HG02763 (cell line): ENCODE measurements around the gene COL4A2.

ENCODE experiments used
- ATAC-seq: cut with Tn5 transposase; IDR thresholded peaks from one replicate; pipeline ENCODE4 v1.9.1; 2021; ENCODE audit warnings: mild to moderate bottlenecking, moderate library complexity; ENCODE audit not compliant: unreplicated experiment

Gene COL4A2

DNA sequence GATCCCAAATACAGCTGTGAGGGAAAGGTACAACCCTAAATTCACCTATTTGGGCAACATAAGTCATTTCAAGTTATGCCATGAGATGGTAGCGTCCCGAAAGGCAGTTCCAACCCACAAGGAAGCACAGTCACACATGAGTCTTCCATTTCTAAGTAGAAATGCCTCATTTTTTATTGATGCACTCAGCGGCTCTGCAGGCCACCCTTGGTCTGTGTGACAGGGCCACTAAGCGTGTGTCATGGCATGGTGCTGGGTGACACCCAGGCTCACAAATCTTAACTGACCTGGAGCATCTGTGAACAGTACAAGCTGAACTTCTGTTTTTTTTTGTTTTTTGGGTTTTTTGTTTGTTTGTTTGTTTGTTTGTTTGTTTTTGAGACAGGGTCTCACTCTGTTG is 239.3 kb downstream of the COL4A2 start:
- ATAC-seq, result no peak

- no peak for ATAC-seq
Measured at GRCh38 chr13:110546926-110547325, 239.8 kb downstream of the COL4A2 start.

- no peak for ATAC-seq
Measured at GRCh38 chr13:110548891-110549794, 242.1 kb downstream of the COL4A2 start.

GRCh38 chr13:110549795-110550160 is 242.7 kb downstream of the COL4A2 start:
- no peak for ATAC-seq

- ATAC-seq, result no peak
Measured at GRCh38 chr13:110551284-110551683, 244.2 kb downstream of the COL4A2 start.

DNA sequence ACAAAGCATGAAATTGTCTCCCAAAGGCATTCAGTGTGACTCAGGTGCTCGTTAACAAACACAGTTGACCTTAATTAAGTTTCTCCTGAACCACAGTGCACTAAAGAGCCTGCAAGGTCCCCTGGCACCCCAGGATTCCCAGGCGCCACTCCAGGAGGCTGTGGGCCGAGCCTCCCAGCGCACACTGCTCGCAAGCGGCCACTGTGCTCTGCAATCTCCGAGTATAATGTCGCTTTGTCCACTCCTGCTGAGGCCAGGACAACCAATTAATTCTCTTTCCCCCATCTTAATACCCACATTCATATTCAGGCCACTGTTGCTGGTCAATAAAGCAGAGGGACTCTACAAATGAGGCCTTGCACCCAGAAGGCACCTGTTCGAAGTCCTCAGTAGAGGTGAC is 245.7 kb downstream of the COL4A2 start:
- ATAC-seq, result no peak

- ATAC-seq, result no peak
Measured at GRCh38 chr13:110553417-110553816, 246.3 kb downstream of the COL4A2 start.

- ATAC-seq, result no peak
Measured at GRCh38 chr13:110554227-110554836, 247.2 kb downstream of the COL4A2 start.

DNA sequence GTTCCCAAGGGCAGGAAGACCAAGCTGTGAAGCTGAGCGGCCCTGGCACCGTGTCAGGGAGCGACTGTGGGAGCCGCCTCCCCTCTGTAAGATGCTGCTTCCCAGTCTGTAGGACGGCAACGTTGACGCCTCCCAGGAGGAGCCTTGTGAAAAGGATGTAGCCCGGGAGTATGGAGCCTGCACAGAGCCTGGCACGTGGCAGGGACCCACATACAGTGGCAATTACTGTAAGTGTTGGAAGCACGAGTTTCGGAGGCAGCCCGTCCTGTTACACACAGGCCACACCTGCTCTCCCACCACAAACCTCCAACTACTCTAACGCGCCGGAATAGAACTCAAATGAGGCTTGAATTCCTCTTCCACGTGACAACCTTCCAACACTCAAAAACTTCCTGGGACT is 247.9 kb downstream of the COL4A2 start:
- no peak for ATAC-seq

GRCh38 chr13:110555601-110556223 is 248.6 kb downstream of the COL4A2 start:
- no peak for ATAC-seq

DNA sequence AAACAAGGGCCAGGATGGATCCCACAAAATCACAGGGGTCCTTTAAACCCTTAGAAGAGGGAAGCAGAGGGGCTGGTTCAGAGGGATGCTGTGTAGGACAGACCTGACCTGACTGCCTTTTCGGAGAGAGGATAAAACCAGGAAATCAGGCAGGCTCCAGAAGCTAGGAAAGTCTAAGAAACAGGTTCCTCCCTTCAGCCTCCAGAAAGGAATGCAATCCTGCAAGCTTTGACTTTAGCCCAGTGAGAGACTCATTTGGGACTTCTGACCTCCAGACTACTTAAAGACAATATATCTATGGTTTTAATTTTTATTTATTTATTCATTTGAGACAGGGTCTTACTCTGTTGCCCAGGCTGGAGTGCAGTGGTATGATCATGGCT is 249.1 kb downstream of the COL4A2 start:
- ATAC-seq, result no peak

GRCh38 chr13:110557082-110557481 is 250.0 kb downstream of the COL4A2 start:
- ATAC-seq, result no peak

- ATAC-seq, result no peak
Measured at GRCh38 chr13:110557610-110558305, 250.7 kb downstream of the COL4A2 start.

DNA sequence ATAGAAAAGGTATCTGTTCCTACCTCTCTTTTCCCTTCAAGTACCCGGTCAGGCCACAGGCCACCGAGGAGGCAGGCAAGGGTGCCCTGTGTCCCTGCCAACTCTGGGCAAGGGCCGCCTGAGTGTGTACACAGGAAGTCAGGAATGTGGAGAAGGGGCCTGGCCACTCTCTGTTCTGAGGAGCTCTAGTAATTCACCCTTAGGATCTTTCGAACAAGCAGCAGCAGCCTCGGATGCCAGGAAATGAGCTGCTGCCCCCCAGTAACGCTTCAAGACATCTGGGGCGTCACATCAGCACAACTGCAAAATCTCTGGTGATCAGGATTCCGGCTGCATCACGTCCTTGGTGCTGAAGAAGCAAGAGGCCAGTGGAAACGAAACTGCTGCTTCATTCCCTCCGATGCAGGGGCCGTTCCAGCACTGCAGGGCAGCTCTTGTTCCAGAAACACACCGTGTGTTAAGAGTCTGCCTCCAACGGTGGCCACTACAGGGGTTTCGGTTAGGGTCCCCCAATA is 252.4 kb downstream of the COL4A2 start:
- ATAC-seq, result no peak

DNA sequence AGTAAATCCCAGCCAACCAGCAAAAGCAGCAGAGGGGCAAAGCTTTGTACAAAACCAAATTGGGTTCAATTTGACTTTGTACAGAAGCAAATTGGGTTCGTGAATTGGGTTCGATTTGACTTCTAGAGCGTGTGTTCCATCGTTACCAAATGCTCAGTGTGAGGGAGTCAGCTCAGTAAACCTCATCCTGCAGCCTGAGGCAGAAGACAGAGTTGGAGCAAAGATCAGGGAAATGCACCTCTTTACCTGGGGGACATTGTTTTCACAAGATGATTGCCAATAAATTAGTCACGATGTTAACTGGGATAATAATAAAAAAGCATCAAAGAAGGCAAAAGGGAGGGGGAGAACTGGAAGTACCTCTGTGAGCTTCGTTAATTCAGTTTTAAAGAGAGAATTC is 252.9 kb downstream of the COL4A2 start:
- no peak for ATAC-seq

DNA sequence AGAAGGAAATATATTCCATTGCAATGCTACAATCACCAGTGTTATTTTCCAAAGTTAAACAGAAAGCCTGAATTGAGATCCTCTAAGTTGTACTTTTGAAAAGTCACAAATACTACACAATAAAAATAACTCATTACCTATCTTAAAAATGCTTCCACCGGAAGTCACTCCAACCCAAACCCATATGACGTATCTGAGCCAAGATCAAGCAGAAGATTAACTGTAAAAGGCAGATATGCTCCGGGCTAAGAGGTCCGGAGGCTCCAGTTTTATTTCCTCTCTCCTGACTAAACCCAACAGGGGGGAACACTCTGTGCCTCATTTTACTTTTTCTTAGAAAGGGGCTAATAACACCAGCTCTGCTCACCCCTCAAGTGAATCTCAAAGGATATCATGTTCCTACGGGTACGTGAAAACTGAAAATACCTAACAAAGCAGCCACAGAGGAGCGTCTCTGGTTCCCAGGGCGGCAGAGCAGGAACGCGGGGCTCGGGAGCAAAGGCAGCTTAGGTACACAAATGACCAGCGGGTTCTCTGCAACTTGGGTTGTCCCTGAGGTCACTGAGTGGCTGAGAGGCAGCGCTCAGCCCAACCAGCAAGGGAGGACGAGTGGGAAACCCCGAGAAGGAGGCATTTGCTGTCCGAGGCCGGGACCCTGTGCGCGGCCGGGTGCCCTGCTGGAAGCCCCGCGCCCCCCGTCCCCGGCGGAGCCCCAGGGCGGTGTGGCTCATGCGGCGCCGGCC is 253.7 kb downstream of the COL4A2 start:
- peak; percentile 19 for ATAC-seq

GRCh38 chr13:110561344-110562035 is 254.4 kb downstream of the COL4A2 start, which contains the start of gene RAB20:
Gene RAB20, minus strand, starts transcription at chr13:110561722. Its CDS starts 203 bp downstream, at chr13:110561519.
- peak; percentile 71 for ATAC-seq

DNA sequence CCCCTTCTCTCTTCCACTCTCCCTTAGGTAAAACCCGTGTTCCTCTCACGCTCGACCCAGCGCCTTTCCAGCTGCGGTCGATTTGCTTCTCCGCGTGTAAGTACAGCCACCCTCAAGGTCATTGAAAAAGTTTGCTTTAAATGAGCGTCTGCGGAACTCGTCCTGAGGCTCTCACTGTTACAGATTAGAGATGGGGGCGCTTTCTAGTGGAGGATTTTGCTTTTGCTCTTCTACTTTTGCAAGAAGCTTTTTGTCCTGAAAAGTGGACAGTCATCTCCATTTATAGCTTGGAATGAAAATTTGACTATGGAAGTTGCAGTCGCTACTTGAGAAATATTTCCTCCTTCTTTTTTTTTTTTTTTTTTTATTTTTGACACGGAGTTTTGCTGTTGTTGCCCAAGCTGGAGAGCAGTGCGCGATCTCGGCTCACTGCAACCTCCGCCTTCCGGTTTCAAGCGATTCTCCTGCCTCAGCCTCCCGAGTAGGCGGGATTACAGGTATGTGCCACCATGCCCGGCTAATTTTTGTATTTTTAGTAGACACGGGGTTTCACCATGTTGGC is 255.0 kb downstream of the COL4A2 start:
- ATAC-seq, result no peak
